Effector memory CD4-positive, alpha-beta T cell (primary cell): ENCODE data around the gene SHKBP1.

Source experiments
- DNase-seq, 3 donors: peaks; one replicate each; pipeline ENCODE4 v3.0.0-alpha.2; 2020
- H3K27ac ChIP-seq: 2 replicates; pipeline ENCODE4 v1.7.0; 2013; ENCODE audit warnings: mild to moderate bottlenecking, low read length, moderate library complexity; ENCODE audit not compliant: insufficient read depth, poor library complexity, severe bottlenecking
- H3K27me3 ChIP-seq: replicated peaks from 2 replicates; pipeline ENCODE4 v1.7.0; 2013; ENCODE audit warnings: mild to moderate bottlenecking, low read length; ENCODE audit not compliant: insufficient read depth, control insufficient read depth, poor library complexity, severe bottlenecking
- H3K36me3 ChIP-seq: 2 replicates; pipeline ENCODE4 v1.7.0; 2013; ENCODE audit warnings: mild to moderate bottlenecking, low read length, moderate library complexity; ENCODE audit not compliant: control insufficient read depth, insufficient read depth
- H3K4me1 ChIP-seq: 2 replicates; pipeline ENCODE4 v1.7.0; 2013; ENCODE audit warnings: low read length, mild to moderate bottlenecking; ENCODE audit not compliant: control insufficient read depth, insufficient read depth, poor library complexity, severe bottlenecking
- H3K4me3 ChIP-seq: 2 replicates; pipeline ENCODE4 v1.7.0; 2013; ENCODE audit warnings: low read length, low read depth, mild to moderate bottlenecking; ENCODE audit not compliant: insufficient read depth, poor library complexity, severe bottlenecking
- H3K9me3 ChIP-seq: 2 replicates; pipeline ENCODE4 v1.7.0; 2013; ENCODE audit warnings: mild to moderate bottlenecking, low read length, moderate library complexity; ENCODE audit not compliant: control insufficient read depth

The SHKBP1 gene

DNA sequence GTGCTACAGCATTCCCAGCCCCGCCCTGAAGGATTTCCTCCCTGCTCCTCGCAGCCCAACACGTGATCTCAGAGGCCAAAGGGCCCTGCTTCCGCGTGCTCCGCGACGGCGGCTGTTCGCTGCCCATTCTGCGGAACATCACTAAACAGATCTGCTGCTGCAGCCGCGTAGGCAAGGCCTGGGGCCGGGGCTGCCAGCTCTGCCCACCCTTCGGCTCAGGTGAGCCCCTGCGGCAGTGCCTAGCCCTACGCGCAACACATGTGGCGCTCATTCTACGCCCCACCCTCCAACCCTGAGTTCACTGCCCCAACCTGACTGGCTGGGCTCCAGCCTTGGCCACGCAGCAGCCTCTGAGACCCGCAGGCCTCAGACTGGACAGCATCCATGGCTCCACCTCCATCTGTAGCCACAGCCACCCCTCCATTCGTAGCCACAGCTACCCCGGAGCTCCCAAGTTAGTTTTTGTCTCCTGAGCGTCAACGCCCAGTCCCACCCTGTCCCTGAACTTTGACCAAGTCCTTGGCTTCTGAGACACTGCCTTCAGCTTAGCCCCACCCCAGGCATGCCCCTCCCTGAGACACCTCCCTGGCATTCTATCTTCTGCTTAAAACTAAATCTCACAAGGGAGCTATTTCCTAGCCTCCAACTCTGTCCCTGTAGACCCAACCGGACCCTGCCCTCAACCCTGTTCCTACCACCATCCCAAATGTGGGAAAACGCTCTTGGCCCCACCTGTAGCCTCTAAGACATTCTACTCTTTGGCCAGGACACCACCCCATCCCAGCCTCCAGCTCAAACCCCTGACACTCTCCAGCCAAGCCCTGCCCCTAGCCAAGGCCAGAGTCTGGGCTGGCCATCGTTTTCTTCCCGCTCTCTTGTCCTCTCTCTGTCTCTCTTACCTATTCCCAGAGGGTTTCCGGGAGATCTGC, 30.9 kb downstream of the SHKBP1 start:
- H3K4me3 ChIP-seq: no peak overlapping the region
- no peak for DNase-seq
- H3K27me3 ChIP-seq: no peaks in the 10 kb centered on the region
- H3K9me3 ChIP-seq: no peaks in the 10 kb centered on the region
- H3K27ac ChIP-seq: no peak overlapping the region
- peaks cover 62% of the 10 kb centered on the region for H3K4me1 ChIP-seq
- no peaks in the 10 kb centered on the region for H3K36me3 ChIP-seq

DNA sequence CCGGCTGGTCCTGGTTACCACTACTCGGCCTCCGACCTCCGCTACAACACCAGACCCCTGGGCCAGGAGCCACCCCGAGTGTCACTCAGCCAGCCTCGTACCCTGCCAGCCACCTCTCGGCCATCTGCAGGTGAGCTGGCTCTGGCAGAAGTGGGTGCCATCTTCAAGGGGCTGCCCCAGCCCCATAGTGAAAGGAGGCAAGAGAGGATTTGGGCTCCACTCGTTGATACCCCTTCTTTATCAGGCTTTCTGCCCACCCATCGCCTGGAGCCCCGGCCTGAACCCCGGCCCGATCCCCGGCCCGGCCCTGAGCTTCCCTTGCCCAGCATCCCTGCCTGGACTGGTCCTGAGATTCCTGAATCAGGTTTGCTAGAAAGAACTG, 31.6 kb downstream of the SHKBP1 start:
- H3K4me1 ChIP-seq: peaks cover 57% of the 10 kb centered on the region
- H3K4me3 ChIP-seq: no peak overlapping the region
- no peak for DNase-seq
- H3K27ac ChIP-seq: no peak overlapping the region
- no peaks in the 10 kb centered on the region for H3K9me3 ChIP-seq
- H3K36me3 ChIP-seq: no peaks in the 10 kb centered on the region
- H3K27me3 ChIP-seq: no peaks in the 10 kb centered on the region

DNA sequence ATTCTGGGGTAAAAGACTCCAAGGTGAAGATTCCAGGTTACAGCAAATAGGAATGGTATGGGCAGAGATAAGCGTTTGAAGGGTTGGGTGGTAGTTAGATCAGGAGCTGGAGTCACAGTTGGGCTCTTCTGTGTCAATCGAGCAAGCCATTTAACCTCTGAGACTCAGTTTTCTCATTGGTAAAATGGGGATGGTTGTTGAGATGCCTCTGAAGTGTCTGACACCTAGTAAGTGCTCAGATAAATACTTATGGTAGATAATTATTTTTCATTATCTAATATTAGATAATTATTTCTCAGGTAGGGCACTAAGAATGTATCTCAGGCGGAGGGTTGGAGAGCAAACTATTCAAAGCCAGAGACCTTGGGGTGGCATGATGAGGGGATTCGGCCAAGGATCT, 32.3 kb downstream of the SHKBP1 start:
- Histone ChIP-seq H3K27me3 (no peaks in the 10 kb centered on the region), H3K36me3 (no peaks in the 10 kb centered on the region)

DNA sequence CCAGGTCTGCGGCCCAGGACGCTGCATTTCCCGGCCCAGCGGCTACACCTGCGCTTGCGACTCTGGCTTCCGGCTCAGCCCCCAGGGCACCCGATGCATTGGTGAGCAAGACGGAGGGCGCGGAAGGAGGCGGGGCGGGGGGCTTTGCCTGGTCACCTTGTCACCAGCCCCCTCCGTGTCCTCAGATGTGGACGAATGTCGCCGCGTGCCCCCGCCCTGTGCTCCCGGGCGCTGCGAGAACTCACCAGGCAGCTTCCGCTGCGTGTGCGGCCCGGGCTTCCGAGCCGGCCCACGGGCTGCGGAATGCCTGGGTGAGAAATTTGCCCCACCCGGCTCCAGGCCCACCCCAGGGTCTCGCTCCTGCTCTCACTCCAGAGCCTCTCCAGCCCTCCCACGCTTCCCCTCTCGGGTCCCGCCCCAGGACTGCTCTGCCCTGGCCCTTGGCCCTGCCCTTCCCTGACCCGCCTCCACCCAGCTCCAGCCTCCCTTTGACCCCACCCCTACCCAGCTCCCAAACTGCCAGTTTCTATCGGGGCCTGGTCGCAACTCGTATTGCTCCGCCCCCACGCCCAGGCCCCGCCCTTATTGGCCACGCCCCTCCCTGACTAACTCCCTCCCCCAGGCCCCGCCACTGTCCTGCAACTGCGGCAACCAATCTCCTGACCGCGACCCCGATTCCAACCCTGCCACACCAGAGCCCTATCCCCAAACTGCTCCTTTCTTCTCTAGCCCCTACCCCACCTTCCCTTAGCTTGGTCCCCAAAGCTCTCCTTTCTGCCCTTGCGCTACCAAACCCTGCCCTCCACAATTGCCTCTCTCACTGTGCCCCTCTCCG, 33.1 kb downstream of the SHKBP1 start:
- Histone ChIP-seq H3K4me3 (peak overlapping the region; percentile 29), H3K36me3 (no peaks in the 10 kb centered on the region), H3K9me3 (no peaks in the 10 kb centered on the region), H3K4me1 (peaks cover 58% of the 10 kb centered on the region), H3K27me3 (no peaks in the 10 kb centered on the region), H3K27ac (peak overlapping the region; percentile 77)
- peak; percentile 70 to 80 (median 77) for DNase-seq

More for the DNA sequence above, 32.3 kb downstream of the SHKBP1 start:
- DNase-seq: no peak
- peak overlapping the region; percentile 77 for H3K27ac ChIP-seq
- peaks cover 57% of the 10 kb centered on the region for H3K4me1 ChIP-seq
- H3K4me3 ChIP-seq: peak overlapping the region; percentile 29
- H3K9me3 ChIP-seq: no peaks in the 10 kb centered on the region

DNA sequence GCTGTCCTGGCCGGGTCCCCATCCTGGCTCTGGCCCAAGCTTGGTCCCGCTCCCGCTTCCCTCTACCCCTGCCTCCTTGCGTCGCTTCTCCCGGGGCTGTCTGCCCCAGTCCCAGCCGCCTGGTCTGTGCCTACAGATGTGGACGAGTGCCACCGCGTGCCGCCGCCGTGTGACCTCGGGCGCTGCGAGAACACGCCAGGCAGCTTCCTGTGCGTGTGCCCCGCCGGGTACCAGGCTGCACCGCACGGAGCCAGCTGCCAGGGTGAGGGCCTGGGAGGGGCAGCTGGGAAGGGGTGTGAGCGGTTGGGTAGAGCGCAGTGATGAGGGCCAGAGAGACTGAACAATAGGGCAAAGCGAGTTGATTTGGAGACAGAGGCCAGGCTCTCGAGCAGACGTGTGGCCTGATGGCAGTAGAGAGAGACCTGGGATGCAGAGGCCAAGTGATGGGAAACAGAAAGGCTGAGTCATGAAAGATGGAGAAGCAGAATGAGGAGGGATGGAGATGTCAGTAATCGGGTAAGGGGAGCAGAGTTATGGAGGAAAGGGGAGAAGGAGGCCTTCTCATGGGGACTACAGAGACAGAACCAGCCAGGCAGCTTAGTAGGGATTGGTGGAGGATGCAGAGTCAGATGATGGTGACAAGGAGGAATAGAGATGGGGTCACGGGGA, 33.9 kb downstream of the SHKBP1 start:
- H3K27me3 ChIP-seq: no peaks in the 10 kb centered on the region
- peak; percentile 62 to 69 (median 65) for DNase-seq
- peaks cover 55% of the 10 kb centered on the region for H3K4me1 ChIP-seq
- H3K27ac ChIP-seq: peak overlapping the region; percentile 77
- no peaks in the 10 kb centered on the region for H3K9me3 ChIP-seq
- no peaks in the 10 kb centered on the region for H3K36me3 ChIP-seq
- H3K4me3 ChIP-seq: peak overlapping the region; percentile 29

DNA sequence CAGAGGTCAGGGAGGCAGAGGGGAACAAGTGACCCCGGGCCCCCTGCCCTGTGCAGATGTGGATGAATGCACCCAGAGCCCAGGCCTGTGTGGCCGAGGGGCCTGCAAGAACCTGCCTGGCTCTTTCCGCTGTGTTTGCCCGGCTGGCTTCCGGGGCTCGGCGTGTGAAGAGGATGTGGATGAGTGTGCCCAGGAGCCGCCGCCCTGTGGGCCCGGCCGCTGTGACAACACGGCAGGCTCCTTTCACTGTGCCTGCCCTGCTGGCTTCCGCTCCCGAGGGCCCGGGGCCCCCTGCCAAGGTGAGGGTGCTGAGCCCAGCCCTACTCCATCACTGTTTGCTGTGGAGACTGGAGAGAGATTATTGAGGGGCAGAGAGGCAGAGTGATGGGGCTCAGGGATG, 34.4 kb downstream of the SHKBP1 start:
- Histone ChIP-seq H3K9me3 (no peaks in the 10 kb centered on the region), H3K27ac (peak overlapping the region; percentile 77), H3K4me1 (peaks cover 49% of the 10 kb centered on the region), H3K4me3 (no peak overlapping the region), H3K36me3 (no peaks in the 10 kb centered on the region), H3K27me3 (no peaks in the 10 kb centered on the region)
- no peak for DNase-seq

DNA sequence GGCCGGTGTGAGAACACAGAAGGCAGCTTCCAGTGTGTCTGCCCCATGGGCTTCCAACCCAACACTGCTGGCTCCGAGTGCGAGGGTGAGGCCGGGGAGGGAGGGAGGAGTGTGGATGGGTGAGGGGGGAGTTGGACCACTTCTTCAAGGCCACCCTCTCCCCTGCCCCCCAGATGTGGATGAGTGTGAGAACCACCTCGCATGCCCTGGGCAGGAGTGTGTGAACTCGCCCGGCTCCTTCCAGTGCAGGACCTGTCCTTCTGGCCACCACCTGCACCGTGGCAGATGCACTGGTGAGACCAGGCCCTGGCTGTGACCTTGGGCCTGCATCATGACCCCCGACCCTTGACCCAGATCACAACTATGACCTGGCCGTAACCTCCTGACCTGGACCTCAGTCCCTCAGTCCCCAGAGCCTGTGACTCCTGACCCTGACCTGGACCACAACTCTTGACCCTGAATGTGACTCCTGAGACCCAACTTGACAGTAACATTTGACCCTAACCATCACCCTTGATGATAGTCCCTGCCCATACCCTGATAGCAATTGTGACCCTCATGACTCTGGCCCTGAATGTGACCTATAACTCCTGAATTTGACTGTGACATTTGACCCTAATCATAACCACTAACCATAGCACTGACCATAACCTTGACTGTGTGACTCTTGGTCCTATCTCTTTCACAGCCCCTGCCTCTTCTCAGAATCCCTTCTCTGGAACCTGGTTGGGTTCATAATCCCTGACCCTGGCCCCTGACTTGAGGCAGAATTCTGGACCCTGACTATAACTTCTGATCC, 35.4 kb downstream of the SHKBP1 start:
- DNase-seq: no peak
- no peak overlapping the region for H3K4me3 ChIP-seq
- H3K9me3 ChIP-seq: no peaks in the 10 kb centered on the region
- H3K4me1 ChIP-seq: peaks cover 48% of the 10 kb centered on the region
- H3K27ac ChIP-seq: peak overlapping the region; percentile 77
- no peaks in the 10 kb centered on the region for H3K27me3 ChIP-seq
- H3K36me3 ChIP-seq: no peaks in the 10 kb centered on the region

DNA sequence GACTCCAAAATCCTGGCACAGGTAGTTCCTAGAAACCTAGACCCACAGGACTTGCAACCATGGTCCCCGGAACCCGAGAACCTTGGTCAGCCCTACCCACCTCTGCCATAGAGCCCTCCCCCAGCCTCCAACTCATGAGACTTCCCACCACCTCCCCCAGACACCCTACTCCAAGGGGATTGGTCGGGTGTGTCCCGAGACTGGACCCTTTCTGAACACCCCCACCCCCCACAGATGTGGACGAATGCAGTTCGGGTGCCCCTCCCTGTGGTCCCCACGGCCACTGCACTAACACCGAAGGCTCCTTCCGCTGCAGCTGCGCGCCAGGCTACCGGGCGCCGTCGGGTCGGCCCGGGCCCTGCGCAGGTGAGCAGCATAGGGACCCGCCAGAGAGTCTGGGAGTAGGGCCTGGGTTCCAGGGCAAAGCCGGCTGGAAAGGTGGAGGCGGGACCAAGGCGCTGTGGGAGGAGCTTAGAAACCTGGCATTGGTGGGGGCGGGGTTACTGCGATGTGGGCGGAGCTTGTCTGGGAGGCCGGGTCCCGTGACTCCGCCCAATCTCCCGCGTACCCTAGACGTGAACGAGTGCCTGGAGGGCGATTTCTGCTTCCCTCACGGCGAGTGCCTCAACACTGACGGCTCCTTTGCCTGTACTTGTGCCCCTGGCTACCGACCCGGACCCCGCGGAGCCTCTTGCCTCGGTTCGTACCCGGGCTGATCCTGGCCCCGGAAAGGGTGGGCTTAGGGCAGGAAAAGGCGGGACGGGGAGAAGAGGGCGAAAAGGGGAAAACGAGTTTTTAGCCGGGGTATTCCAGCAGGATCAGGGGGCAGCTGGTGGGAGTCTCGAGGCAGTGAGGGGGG, 36.4 kb downstream of the SHKBP1 start:
- peak in 2 of 3 donors; percentile 50 to 56 for DNase-seq
- no peaks in the 10 kb centered on the region for H3K9me3 ChIP-seq
- peak overlapping the region; percentile 72 for H3K4me3 ChIP-seq
- no peaks in the 10 kb centered on the region for H3K27me3 ChIP-seq
- no peaks in the 10 kb centered on the region for H3K36me3 ChIP-seq
- peaks cover 48% of the 10 kb centered on the region for H3K4me1 ChIP-seq
- H3K27ac ChIP-seq: peak overlapping the region; percentile 67
